Mesenchymal stem cell (in vitro differentiated cells and primary cell): ENCODE measurements around the gene HOXA7.
A peak's percentile ranks its signal among the peaks of the same experiment; 100 is the strongest.

Experiments
- DNase-seq: peaks from one replicate; pipeline ENCODE4 v3.0.0-alpha.2; 2013
- H2AFZ ChIP-seq: one replicate; pipeline ENCODE4 v1.6.1; 2013; ENCODE audit warnings: low read depth, mild to moderate bottlenecking, control low read depth, inconsistent platforms, low read length, moderate library complexity
- H2AK5ac ChIP-seq: 2 replicates; pipeline ENCODE4 v1.6.1; 2013; ENCODE audit warnings: low read length, moderate library complexity, mild to moderate bottlenecking, inconsistent platforms; ENCODE audit not compliant: severe bottlenecking
- H2BK120ac ChIP-seq: one replicate; pipeline ENCODE4 v1.6.1; 2013; ENCODE audit warnings: low read depth, mild to moderate bottlenecking, inconsistent platforms, low read length, moderate library complexity
- H2BK12ac ChIP-seq, 2 experiments: one replicate each; pipeline ENCODE4 v1.6.1; 2013; ENCODE audit warnings: inconsistent platforms in 2 of 2, low read length in 2 of 2, mild to moderate bottlenecking in 2 of 2, moderate library complexity in 2 of 2, control low read depth in 1 of 2
- H2BK15ac ChIP-seq: one replicate; pipeline ENCODE4 v1.6.1; 2013; ENCODE audit warnings: mild to moderate bottlenecking, low read depth, inconsistent platforms; ENCODE audit not compliant: poor library complexity, severe bottlenecking
- H2BK5ac ChIP-seq: 2 replicates; pipeline ENCODE4 v1.6.1; 2013; ENCODE audit warnings: low read depth, mild to moderate bottlenecking, low read length, control low read depth, inconsistent platforms; ENCODE audit not compliant: poor library complexity, severe bottlenecking
- H3K14ac ChIP-seq, 2 experiments: one replicate each; pipeline ENCODE4 v1.6.1; 2013; ENCODE audit warnings: inconsistent platforms in 2 of 2, low read length in 2 of 2, control low read depth in 1 of 2, mild to moderate bottlenecking in 1 of 2, moderate library complexity in 1 of 2
- H3K18ac ChIP-seq, 2 experiments: one replicate each; pipeline ENCODE4 v1.6.1; 2013; ENCODE audit warnings: inconsistent platforms in 2 of 2, low read length in 2 of 2, control low read depth in 1 of 2, low read depth in 1 of 2, mild to moderate bottlenecking in 1 of 2
- H3K23ac ChIP-seq, 2 experiments: one replicate each; pipeline ENCODE4 v1.6.1; 2013; ENCODE audit warnings: inconsistent platforms in 2 of 2, low read length in 2 of 2, mild to moderate bottlenecking in 2 of 2, moderate library complexity in 2 of 2, control low read depth in 1 of 2
- H3K27ac ChIP-seq: 2 replicates; pipeline ENCODE4 v1.5.1; 2013; ENCODE audit warnings: mild to moderate bottlenecking, moderate library complexity, low read length, control low read depth, inconsistent platforms; ENCODE audit not compliant: poor library complexity, severe bottlenecking
- H3K27me3 ChIP-seq, 2 experiments: 2 replicates each; pipeline versions ENCODE4 v1.6.1 to v1.7.0; 2013; ENCODE audit warnings: low read length in 2 of 2, mild to moderate bottlenecking in 2 of 2, moderate library complexity in 2 of 2, control low read depth in 1 of 2, inconsistent platforms in 1 of 2; ENCODE audit not compliant: control insufficient read depth in 1 of 2, insufficient read depth in 1 of 2
- H3K36me3 ChIP-seq, 2 experiments: 2 replicates each; pipeline versions ENCODE4 v1.6.1 to v1.7.0; 2013; ENCODE audit warnings: low read length in 2 of 2, control low read depth in 1 of 2, inconsistent platforms in 1 of 2, low read depth in 1 of 2, mild to moderate bottlenecking in 1 of 2; ENCODE audit not compliant: insufficient read depth in 2 of 2, control insufficient read depth in 1 of 2
- H3K4ac ChIP-seq, 2 experiments: one replicate each; pipeline ENCODE4 v1.6.1; 2013; ENCODE audit warnings: inconsistent platforms in 2 of 2, low read length in 2 of 2, mild to moderate bottlenecking in 2 of 2, moderate library complexity in 2 of 2, control low read depth in 1 of 2, low read depth in 1 of 2
- H3K4me1 ChIP-seq: 2 replicates; pipeline ENCODE4 v1.6.1; 2013; ENCODE audit warnings: low read depth, low read length, control low read depth; ENCODE audit not compliant: control insufficient read depth, insufficient read depth
- H3K4me2 ChIP-seq: 2 replicates; pipeline ENCODE4 v1.6.1; 2013; ENCODE audit warnings: low read length, mild to moderate bottlenecking, inconsistent platforms; ENCODE audit not compliant: poor library complexity, severe bottlenecking
- H3K4me3 ChIP-seq, 2 experiments: 2 replicates each; pipeline versions ENCODE4 v1.5.1 to v1.7.0; 2013; ENCODE audit warnings: low read length in 2 of 2, mild to moderate bottlenecking in 2 of 2, control low read depth in 1 of 2, low read depth in 1 of 2; ENCODE audit not compliant: insufficient read depth in 1 of 2
- H3K79me1 ChIP-seq: replicated peaks from 2 replicates; pipeline ENCODE4 v1.6.1; 2013; ENCODE audit warnings: mild to moderate bottlenecking, control low read depth, low read length, inconsistent platforms; ENCODE audit not compliant: poor library complexity, severe bottlenecking
- H3K9ac ChIP-seq: 2 replicates; pipeline ENCODE4 v1.7.0; 2013; ENCODE audit warnings: mild to moderate bottlenecking, low read length, moderate library complexity
- H3K9me3 ChIP-seq: 2 replicates; pipeline ENCODE4 v1.7.0; 2013; ENCODE audit warnings: mild to moderate bottlenecking, low read length; ENCODE audit not compliant: control insufficient read depth
- H4K8ac ChIP-seq: one replicate; pipeline ENCODE4 v1.6.1; 2013; ENCODE audit warnings: inconsistent platforms, mild to moderate bottlenecking, low read length, moderate library complexity
- H4K91ac ChIP-seq: one replicate; pipeline ENCODE4 v1.6.1; 2013; ENCODE audit warnings: mild to moderate bottlenecking, low read length, inconsistent platforms
- WGBS: methylation state at CpG from one replicate; pipeline ENCODE4 v1.1.7; 2013; ENCODE audit warnings: mixed read lengths; 5-methylcytosine and 5-hydroxymethylcytosine counted together

HOXA7 gene

GRCh38 chr7:27163288-27164044 is 7.0 kb upstream of the HOXA7 start:
- H3K79me1 ChIP-seq = peaks cover 3% of the 10 kb centered on the region
- no peak overlapping the region for H4K91ac ChIP-seq
- H3K4ac ChIP-seq = peak overlapping the region in 1 of 2 experiments; percentile 32
- no peak overlapping the region for H3K27ac ChIP-seq
- no peak for DNase-seq
- peak overlapping the region in 1 of 2 experiments; percentile 92 for H3K4me3 ChIP-seq
- H3K4me1 ChIP-seq = peaks cover 36% of the 10 kb centered on the region
- H3K23ac ChIP-seq = peak overlapping the region in 1 of 2 experiments; percentile 50
- H3K14ac ChIP-seq = peak overlapping the region in 1 of 2 experiments; percentile 71
- no peak overlapping the region for H2BK5ac ChIP-seq
- H3K27me3 ChIP-seq = peaks cover 0 to 4% of the 10 kb centered on the region in 2 experiments
- H4K8ac ChIP-seq = peak overlapping the region; percentile 13
- H3K9me3 ChIP-seq = no peaks in the 10 kb centered on the region
- peak overlapping the region in 1 of 2 experiments; percentile 64 for H3K18ac ChIP-seq
- H2BK12ac ChIP-seq = peak overlapping the region in 1 of 2 experiments; percentile 68
- peaks cover 15 to 49% of the 10 kb centered on the region in 2 experiments for H3K36me3 ChIP-seq
- H3K4me2 ChIP-seq = no peak overlapping the region
- H2AK5ac ChIP-seq = no peak overlapping the region
- no peak overlapping the region for H2AFZ ChIP-seq
- peak overlapping the region; percentile 90 for H2BK15ac ChIP-seq
- no peak overlapping the region for H2BK120ac ChIP-seq
- 31% methylated on average over 18 of the region's 24 CpGs for WGBS
- peak overlapping the region; percentile 90 for H3K9ac ChIP-seq

- Histone ChIP-seq H2BK120ac (no peak overlapping the region), H3K14ac (no peak overlapping the region), H2AFZ (no peak overlapping the region), H3K18ac (no peak overlapping the region), H4K91ac (no peak overlapping the region), H2BK15ac (no peak overlapping the region), H3K4me1 (peaks cover 36% of the 10 kb centered on the region), H3K9me3 (no peaks in the 10 kb centered on the region), H3K27me3 (peaks cover 0 to 11% of the 10 kb centered on the region in 2 experiments), H3K79me1 (peaks cover 3% of the 10 kb centered on the region), H3K9ac (peak overlapping the region; percentile 90), H4K8ac (no peak overlapping the region), H3K27ac (no peak overlapping the region), H3K4ac (no peak overlapping the region), H2BK5ac (no peak overlapping the region), H3K4me3 (peak overlapping the region in 1 of 2 experiments; percentile 92), H2AK5ac (no peak overlapping the region), H2BK12ac (no peak overlapping the region), H3K4me2 (no peak overlapping the region), H3K23ac (no peak overlapping the region), H3K36me3 (peaks cover 15 to 45% of the 10 kb centered on the region in 2 experiments)
- WGBS = 73% methylated on average over 2 of the region's 7 CpGs
- DNase-seq = no peak
Observed at GRCh38 chr7:27162561-27163287, 6.2 kb upstream of the HOXA7 start.

GRCh38 chr7:27161721-27162560 is 5.5 kb upstream of the HOXA7 start:
- peak overlapping the region; percentile 90 for H3K9ac ChIP-seq
- H2BK15ac ChIP-seq = peak overlapping the region; percentile 16
- peaks cover 0 to 19% of the 10 kb centered on the region in 2 experiments for H3K27me3 ChIP-seq
- H2BK120ac ChIP-seq = peak overlapping the region; percentile 27
- no peak overlapping the region for H3K23ac ChIP-seq
- peak overlapping the region in 1 of 2 experiments; percentile 92 for H3K4me3 ChIP-seq
- H4K8ac ChIP-seq = peak overlapping the region; percentile 52
- no peak overlapping the region for H3K14ac ChIP-seq
- no peaks in the 10 kb centered on the region for H3K9me3 ChIP-seq
- H3K4me2 ChIP-seq = no peak overlapping the region
- H2BK12ac ChIP-seq = peak overlapping the region in 1 of 2 experiments; percentile 12
- no peak overlapping the region for H2AFZ ChIP-seq
- H3K27ac ChIP-seq = peak overlapping the region; percentile 4
- H2BK5ac ChIP-seq = no peak overlapping the region
- peak overlapping the region in 1 of 2 experiments; percentile 81 for H3K18ac ChIP-seq
- H2AK5ac ChIP-seq = no peak overlapping the region
- peak overlapping the region in 1 of 2 experiments; percentile 5 for H3K4ac ChIP-seq
- DNase-seq = peak; percentile 38
- H3K36me3 ChIP-seq = peaks cover 15 to 45% of the 10 kb centered on the region in 2 experiments
- H3K4me1 ChIP-seq = peaks cover 38% of the 10 kb centered on the region
- WGBS = 21% methylated on average over 24 of the region's 30 CpGs
- peaks cover 3% of the 10 kb centered on the region for H3K79me1 ChIP-seq
- no peak overlapping the region for H4K91ac ChIP-seq
